ENCODE data around the gene RLN3. TPM values are rescaled to one million over a fixed set of nuclear protein-coding genes. Genes with fewer than 3 reads are reported as not detected.

The RLN3 gene
- polyA plus RNA-seq, 1 donor (not counting 4 experiments of a cell fraction or from before 2014, with no cell fraction given), result not detected

GRCh38 chr19:14055396-14055795, 27.4 kb downstream of the RLN3 start:
- Histone ChIP-seq H3K79me2 (ENCODE audit: control insufficient read depth, insufficient read depth, low read length) (no peaks in the 10 kb centered on the region), H3K4me2 (ENCODE audit: control insufficient read depth, extremely low read depth, insufficient read depth, low read depth, low read length) (no peak overlapping the region), H3K27ac (ENCODE audit: control insufficient read depth, insufficient read depth, low read length) (no peak overlapping the region), H2AFZ (ENCODE audit: control insufficient read depth, low read length) (no peak overlapping the region), H3K27me3 (ENCODE audit: control insufficient read depth, extremely low read depth, insufficient read depth, low read length) (peaks cover 34% of the 10 kb centered on the region), H3K4me3 (ENCODE audit: control insufficient read depth in 2 of 3, extremely low read depth in 1 of 3, insufficient read depth in 2 of 3, low read depth in 1 of 3, low read length in 3 of 3) (no peak overlapping the region), H3K4me1 (ENCODE audit: control insufficient read depth, extremely low read depth, insufficient read depth, low read length) (no peaks in the 10 kb centered on the region), H4K20me1 (ENCODE audit: control insufficient read depth, extremely low read depth, insufficient read depth, low read length) (no peaks in the 10 kb centered on the region), H3K9ac (ENCODE audit: control insufficient read depth, extremely low read depth, insufficient read depth, low read length) (no peak overlapping the region), H3K36me3 (ENCODE audit: control insufficient read depth in 2 of 2, extremely low read depth in 1 of 2, insufficient read depth in 2 of 2, low read length in 2 of 2) (peaks cover 0 to 2% of the 10 kb centered on the region in 2 experiments), H3K9me1 (ENCODE audit: control insufficient read depth, extremely low read depth, insufficient read depth, low read length) (no peaks in the 10 kb centered on the region), H3K9me3 (ENCODE audit: control insufficient read depth, low read depth, low read length) (no peaks in the 10 kb centered on the region)
- dilution Hi-C loops (cut with MboI; ENCODE audit: extremely low pct_ligation_motif_present, low sequenced_read_pairs), result no loop called here
- no peak for DNase-seq (ENCODE audit: low read depth, low spot score)
- TF ChIP-seq CTCF (optimal IDR thresholded peaks at IDR 0.05 in 1 of 3, IDR thresholded peaks at IDR 0.05 in 1 of 3, conservative IDR thresholded peaks at IDR 0.05 in 1 of 3; ENCODE audit: extremely low read depth in 1 of 3, insufficient read depth in 2 of 3, low read length in 3 of 3) (no peak), EZH2 (IDR thresholded peaks at IDR 0.05; ENCODE audit: low read length) (no peak)
- no peak for FAIRE-seq

GRCh38 chr19:14056069-14056666, 28.2 kb downstream of the RLN3 start:
- H3K4me2 ChIP-seq (ENCODE audit: control insufficient read depth, extremely low read depth, insufficient read depth, low read depth, low read length), result no peak overlapping the region
- H3K4me1 ChIP-seq (ENCODE audit: control insufficient read depth, extremely low read depth, insufficient read depth, low read length), result no peaks in the 10 kb centered on the region
- H3K36me3 ChIP-seq (ENCODE audit: control insufficient read depth in 2 of 2, extremely low read depth in 1 of 2, insufficient read depth in 2 of 2, low read length in 2 of 2), result no peaks in the 10 kb centered on the region
- FAIRE-seq (no peak), DNase-seq (ENCODE audit: low read depth, low spot score) (no peak)
- dilution Hi-C loops (cut with MboI; ENCODE audit: extremely low pct_ligation_motif_present, low sequenced_read_pairs), result no loop called here
- H3K27ac ChIP-seq (ENCODE audit: control insufficient read depth, insufficient read depth, low read length), result no peak overlapping the region
- H2AFZ ChIP-seq (ENCODE audit: control insufficient read depth, low read length), result no peak overlapping the region
- no peaks in the 10 kb centered on the region for H3K9me3 ChIP-seq (ENCODE audit: control insufficient read depth, low read depth, low read length)
- H3K9ac ChIP-seq (ENCODE audit: control insufficient read depth, extremely low read depth, insufficient read depth, low read length), result no peak overlapping the region
- H3K9me1 ChIP-seq (ENCODE audit: control insufficient read depth, extremely low read depth, insufficient read depth, low read length), result no peaks in the 10 kb centered on the region
- peaks cover 40% of the 10 kb centered on the region for H3K27me3 ChIP-seq (ENCODE audit: control insufficient read depth, extremely low read depth, insufficient read depth, low read length)
- no peak for TF ChIP-seq CTCF (optimal IDR thresholded peaks at IDR 0.05 in 1 of 3, IDR thresholded peaks at IDR 0.05 in 1 of 3, conservative IDR thresholded peaks at IDR 0.05 in 1 of 3; ENCODE audit: extremely low read depth in 1 of 3, insufficient read depth in 2 of 3, low read length in 3 of 3)
- TF ChIP-seq EZH2 (IDR thresholded peaks at IDR 0.05; ENCODE audit: low read length), result no peak
- no peaks in the 10 kb centered on the region for H4K20me1 ChIP-seq (ENCODE audit: control insufficient read depth, extremely low read depth, insufficient read depth, low read length)
- no peaks in the 10 kb centered on the region for H3K79me2 ChIP-seq (ENCODE audit: control insufficient read depth, insufficient read depth, low read length)
- no peak overlapping the region for H3K4me3 ChIP-seq (ENCODE audit: control insufficient read depth in 2 of 3, extremely low read depth in 1 of 3, insufficient read depth in 2 of 3, low read depth in 1 of 3, low read length in 3 of 3)

Data from keratinocyte (primary cell).